HG03354 (cell line): ENCODE data around the gene BUB1B.

Source experiments
- ATAC-seq: cut with Tn5 transposase; IDR thresholded peaks from one replicate; pipeline ENCODE4 v1.9.1; 2021; ENCODE audit warnings: mild to moderate bottlenecking; ENCODE audit not compliant: unreplicated experiment, poor library complexity, severe bottlenecking

Gene BUB1B

GRCh38 chr15:40270246-40270995 is 109.6 kb downstream of the BUB1B start:
- ATAC-seq: no peak
